GM06990 (cell line): ENCODE measurements around the gene KCNN3.

Experiments used
- DNase-seq: peaks from one replicate; pipeline ENCODE4 v3.0.0-alpha.2; 2011; ENCODE audit not compliant: insufficient read length; ENCODE audit errors: extremely low read depth
- H3K27me3 ChIP-seq: replicated peaks from 2 replicates; pipeline ENCODE4 v1.6.0; 2011; ENCODE audit warnings: low read length; ENCODE audit not compliant: control insufficient read depth, insufficient read depth
- H3K36me3 ChIP-seq: 2 replicates; pipeline ENCODE4 v1.5.1; 2011; ENCODE audit warnings: low read length; ENCODE audit not compliant: control insufficient read depth, insufficient read depth
- H3K4me3 ChIP-seq: replicated peaks from 2 replicates; pipeline ENCODE4 v1.5.1; 2011; ENCODE audit warnings: low read depth, mild to moderate bottlenecking, control low read depth, low read length
- CTCF ChIP-seq: IDR thresholded peaks from 2 replicates; pipeline ENCODE4 v1.5.1; 2011; ENCODE audit warnings: low read length, control low read depth, mild to moderate bottlenecking, inconsistent platforms; ENCODE audit not compliant: insufficient read depth, poor library complexity, severe bottlenecking

The KCNN3 gene

GRCh38 chr1:154759196-154759595 is 110.9 kb downstream of the KCNN3 start:
- no peak for DNase-seq
- Histone ChIP-seq H3K27me3 (no peaks in the 10 kb centered on the region), H3K36me3 (no peaks in the 10 kb centered on the region; the same call in 1 of the 2 replicates), H3K4me3 (no peak overlapping the region)
- TF ChIP-seq CTCF: no peak

GRCh38 chr1:154758346-154758745 is 111.7 kb downstream of the KCNN3 start:
- Histone ChIP-seq H3K27me3 (no peaks in the 10 kb centered on the region), H3K4me3 (no peak overlapping the region), H3K36me3 (peaks cover 2% of the 10 kb centered on the region; the same call in 1 of the 2 replicates)
- TF ChIP-seq CTCF: no peak
- DNase-seq: no peak

GRCh38 chr1:154756793-154757548 is 113.1 kb downstream of the KCNN3 start:
- TF ChIP-seq CTCF: no peak
- DNase-seq: no peak

GRCh38 chr1:154755858-154756730 is 114.0 kb downstream of the KCNN3 start:
- TF ChIP-seq CTCF: no peak
- Histone ChIP-seq H3K36me3 (peaks cover 2% of the 10 kb centered on the region; the same call in 1 of the 2 replicates), H3K4me3 (no peak overlapping the region), H3K27me3 (no peaks in the 10 kb centered on the region)
- no peak for DNase-seq

More at GRCh38 chr1:154756793-154757548, 113.1 kb downstream of the KCNN3 start:
- Histone ChIP-seq H3K4me3 (no peak overlapping the region), H3K27me3 (no peaks in the 10 kb centered on the region), H3K36me3 (peaks cover 2% of the 10 kb centered on the region; the same call in 1 of the 2 replicates)

GRCh38 chr1:154753426-154753825 is 116.7 kb downstream of the KCNN3 start:
- no peak for DNase-seq
- H3K36me3 ChIP-seq: peaks cover 2% of the 10 kb centered on the region; the same call in 1 of the 2 replicates
- no peaks in the 10 kb centered on the region for H3K27me3 ChIP-seq
- no peak for TF ChIP-seq CTCF
- H3K4me3 ChIP-seq: no peak overlapping the region
